Mesothelial cell of epicardium (in vitro differentiated cells): Measurements from ENCODE around the gene TUBGCP2. TPM values are rescaled to one million over a fixed set of nuclear protein-coding genes. Genes with fewer than 3 reads are reported as not detected.

Source experiments
- DNase-seq, 2 experiments: peaks; one replicate each; pipeline ENCODE4 v3.0.0; 2021; ENCODE audit warnings: low spot score in 2 of 2; ENCODE audit not compliant: unreplicated experiment in 2 of 2
- H3K27ac Mint-ChIP-seq: 2 replicates; pipeline ENCODE4 v1.8.0; 2021; ENCODE audit warnings: mixed read lengths
- H3K27me3 Mint-ChIP-seq: 2 replicates; pipeline ENCODE4 v1.8.0; 2021; ENCODE audit warnings: low read depth, mixed read lengths
- H3K36me3 Mint-ChIP-seq: 2 replicates; pipeline ENCODE4 v1.8.0; 2021; ENCODE audit warnings: mixed read lengths
- H3K4me1 Mint-ChIP-seq: 2 replicates; pipeline ENCODE4 v1.8.0; 2021; ENCODE audit warnings: mixed read lengths
- H3K4me3 Mint-ChIP-seq: 2 replicates; pipeline ENCODE4 v1.8.0; 2021; ENCODE audit warnings: mild to moderate bottlenecking, moderate library complexity, mixed read lengths
- H3K9me3 Mint-ChIP-seq: 2 replicates; pipeline ENCODE4 v1.8.0; 2021; ENCODE audit warnings: mixed read lengths
- CTCF ChIP-seq: fragments of 200-600 bp; sonication (generic); IDR thresholded peaks from one replicate; pipeline ENCODE4 v1.5.0; 2021; ENCODE audit warnings: antibody characterized with exemption; ENCODE audit not compliant: unreplicated experiment
- total RNA-seq: library from RNA; stranded (reverse); gene quantifications from 3 replicates; pipeline ENCODE4 v1.2.1, GENCODE V29; 2021

Gene TUBGCP2
- total RNA-seq, 1 donor from 2014 or later: 69.6 TPM

- H3K27me3 Mint-ChIP-seq: peaks cover 1% of the 10 kb centered on the region
- peaks cover 5% of the 10 kb centered on the region for H3K4me1 Mint-ChIP-seq
- no peak overlapping the region for H3K27ac Mint-ChIP-seq
- H3K36me3 Mint-ChIP-seq: no peaks in the 10 kb centered on the region
- H3K9me3 Mint-ChIP-seq: no peaks in the 10 kb centered on the region
- DNase-seq: no peak
- H3K4me3 Mint-ChIP-seq: no peak overlapping the region
- TF ChIP-seq CTCF: no peak
These were observed 38.5 kb downstream of the TUBGCP2 start for GRCh38 chr10:133270204-133270603.

- no peak overlapping the region for H3K4me3 Mint-ChIP-seq
- TF ChIP-seq CTCF: no peak
- H3K27me3 Mint-ChIP-seq: peaks cover 6% of the 10 kb centered on the region
- no peaks in the 10 kb centered on the region for H3K36me3 Mint-ChIP-seq
- H3K4me1 Mint-ChIP-seq: no peaks in the 10 kb centered on the region
- no peak for DNase-seq
- no peaks in the 10 kb centered on the region for H3K9me3 Mint-ChIP-seq
- no peak overlapping the region for H3K27ac Mint-ChIP-seq
These were observed 39.3 kb downstream of the TUBGCP2 start for GRCh38 chr10:133269367-133269766.

- Mint-ChIP-seq H3K27ac (no peak overlapping the region), H3K4me1 (no peaks in the 10 kb centered on the region), H3K27me3 (peaks cover 9% of the 10 kb centered on the region), H3K9me3 (no peaks in the 10 kb centered on the region), H3K36me3 (no peaks in the 10 kb centered on the region), H3K4me3 (no peak overlapping the region)
- no peak for DNase-seq
- TF ChIP-seq CTCF: no peak
These were observed 40.1 kb downstream of the TUBGCP2 start for GRCh38 chr10:133268532-133268931.

GRCh38 chr10:133267829-133268228 is 40.8 kb downstream of the TUBGCP2 start:
- Mint-ChIP-seq H3K27ac (no peak overlapping the region), H3K4me1 (no peaks in the 10 kb centered on the region), H3K9me3 (no peaks in the 10 kb centered on the region), H3K36me3 (no peaks in the 10 kb centered on the region), H3K27me3 (peaks cover 11% of the 10 kb centered on the region), H3K4me3 (no peak overlapping the region)
- no peak for DNase-seq
- no peak for TF ChIP-seq CTCF

GRCh38 chr10:133267293-133267692 is 41.4 kb downstream of the TUBGCP2 start:
- Mint-ChIP-seq H3K4me1 (peaks cover 2% of the 10 kb centered on the region), H3K36me3 (no peaks in the 10 kb centered on the region), H3K27me3 (peaks cover 11% of the 10 kb centered on the region), H3K27ac (no peak overlapping the region), H3K9me3 (no peaks in the 10 kb centered on the region), H3K4me3 (no peak overlapping the region)
- TF ChIP-seq CTCF: no peak
- no peak for DNase-seq
